Measurements from ENCODE around the gene ABCC11.

- TF ChIP-seq POLR2A (IDR thresholded peaks at IDR 0.05; ENCODE audit: low read depth, low read length) (no peak), TAF1 (IDR thresholded peaks at IDR 0.05; ENCODE audit: borderline replicate concordance, low read depth, low read length) (no peak), POLR2AphosphoS5 (IDR thresholded peaks at IDR 0.05; ENCODE audit: low read depth, low read length) (no peak)
Observed at GRCh38 chr16:48210747-48211146, 36.6 kb downstream of the ABCC11 start.

Data from GM12892 (cell line).